Measurements from ENCODE around the gene DENND2C.

DNA sequence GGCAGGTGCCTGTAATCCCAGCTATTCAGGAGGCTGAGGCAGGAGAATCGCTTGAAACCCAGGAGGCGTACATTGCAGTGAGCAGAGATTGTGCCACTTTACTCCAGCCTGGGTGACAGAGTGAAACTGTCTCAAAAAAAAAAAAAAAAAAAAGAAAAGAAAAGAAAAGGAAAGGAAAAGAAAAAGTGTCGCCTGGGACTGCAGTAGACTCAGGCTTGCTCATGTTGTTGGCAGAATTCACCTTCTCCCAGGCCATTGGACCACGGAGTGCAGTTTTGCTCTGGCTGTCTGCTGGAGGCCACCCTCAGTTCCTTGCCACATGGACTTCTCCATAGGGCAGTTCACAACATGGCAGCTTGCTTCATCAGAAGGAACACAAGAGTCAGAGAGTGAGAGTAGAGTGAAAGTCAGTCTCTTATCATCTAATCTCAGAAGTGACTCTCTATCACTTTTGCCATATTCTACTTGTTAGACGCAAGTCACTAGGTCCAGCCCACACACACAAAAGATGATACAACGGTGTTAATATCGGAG lies 117.7 kb downstream of the DENND2C start:
- no peak for TF ChIP-seq SMARCC2 (IDR thresholded peaks at IDR 0.05)
- TF ChIP-seq, protein P1, sequence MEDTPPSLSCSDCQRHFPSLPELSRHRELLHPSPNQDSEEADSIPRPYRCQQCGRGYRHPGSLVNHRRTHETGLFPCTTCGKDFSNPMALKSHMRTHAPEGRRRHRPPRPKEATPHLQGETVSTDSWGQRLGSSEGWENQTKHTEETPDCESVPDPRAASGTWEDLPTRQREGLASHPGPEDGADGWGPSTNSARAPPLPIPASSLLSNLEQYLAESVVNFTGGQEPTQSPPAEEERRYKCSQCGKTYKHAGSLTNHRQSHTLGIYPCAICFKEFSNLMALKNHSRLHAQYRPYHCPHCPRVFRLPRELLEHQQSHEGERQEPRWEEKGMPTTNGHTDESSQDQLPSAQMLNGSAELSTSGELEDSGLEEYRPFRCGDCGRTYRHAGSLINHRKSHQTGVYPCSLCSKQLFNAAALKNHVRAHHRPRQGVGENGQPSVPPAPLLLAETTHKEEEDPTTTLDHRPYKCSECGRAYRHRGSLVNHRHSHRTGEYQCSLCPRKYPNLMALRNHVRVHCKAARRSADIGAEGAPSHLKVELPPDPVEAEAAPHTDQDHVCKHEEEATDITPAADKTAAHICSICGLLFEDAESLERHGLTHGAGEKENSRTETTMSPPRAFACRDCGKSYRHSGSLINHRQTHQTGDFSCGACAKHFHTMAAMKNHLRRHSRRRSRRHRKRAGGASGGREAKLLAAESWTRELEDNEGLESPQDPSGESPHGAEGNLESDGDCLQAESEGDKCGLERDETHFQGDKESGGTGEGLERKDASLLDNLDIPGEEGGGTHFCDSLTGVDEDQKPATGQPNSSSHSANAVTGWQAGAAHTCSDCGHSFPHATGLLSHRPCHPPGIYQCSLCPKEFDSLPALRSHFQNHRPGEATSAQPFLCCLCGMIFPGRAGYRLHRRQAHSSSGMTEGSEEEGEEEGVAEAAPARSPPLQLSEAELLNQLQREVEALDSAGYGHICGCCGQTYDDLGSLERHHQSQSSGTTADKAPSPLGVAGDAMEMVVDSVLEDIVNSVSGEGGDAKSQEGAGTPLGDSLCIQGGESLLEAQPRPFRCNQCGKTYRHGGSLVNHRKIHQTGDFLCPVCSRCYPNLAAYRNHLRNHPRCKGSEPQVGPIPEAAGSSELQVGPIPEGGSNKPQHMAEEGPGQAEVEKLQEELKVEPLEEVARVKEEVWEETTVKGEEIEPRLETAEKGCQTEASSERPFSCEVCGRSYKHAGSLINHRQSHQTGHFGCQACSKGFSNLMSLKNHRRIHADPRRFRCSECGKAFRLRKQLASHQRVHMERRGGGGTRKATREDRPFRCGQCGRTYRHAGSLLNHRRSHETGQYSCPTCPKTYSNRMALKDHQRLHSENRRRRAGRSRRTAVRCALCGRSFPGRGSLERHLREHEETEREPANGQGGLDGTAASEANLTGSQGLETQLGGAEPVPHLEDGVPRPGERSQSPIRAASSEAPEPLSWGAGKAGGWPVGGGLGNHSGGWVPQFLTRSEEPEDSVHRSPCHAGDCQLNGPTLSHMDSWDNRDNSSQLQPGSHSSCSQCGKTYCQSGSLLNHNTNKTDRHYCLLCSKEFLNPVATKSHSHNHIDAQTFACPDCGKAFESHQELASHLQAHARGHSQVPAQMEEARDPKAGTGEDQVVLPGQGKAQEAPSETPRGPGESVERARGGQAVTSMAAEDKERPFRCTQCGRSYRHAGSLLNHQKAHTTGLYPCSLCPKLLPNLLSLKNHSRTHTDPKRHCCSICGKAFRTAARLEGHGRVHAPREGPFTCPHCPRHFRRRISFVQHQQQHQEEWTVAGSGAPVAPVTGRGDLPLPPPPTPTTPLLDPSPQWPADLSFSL (CRISPR knock-in tag; IDR thresholded peaks at IDR 0.05), result no peak
- TF ChIP-seq, protein P2, sequence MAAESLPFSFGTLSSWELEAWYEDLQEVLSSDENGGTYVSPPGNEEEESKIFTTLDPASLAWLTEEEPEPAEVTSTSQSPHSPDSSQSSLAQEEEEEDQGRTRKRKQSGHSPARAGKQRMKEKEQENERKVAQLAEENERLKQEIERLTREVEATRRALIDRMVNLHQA (CRISPR knock-in tag; IDR thresholded peaks at IDR 0.05), result no peak
- no peak for TF ChIP-seq CHD2 (IDR thresholded peaks at IDR 0.05; ENCODE audit: low read depth, low read length)
- TF ChIP-seq HCFC1 (IDR thresholded peaks at IDR 0.05; ENCODE audit: low read depth, low read length), result no peak
